ENCODE measurements around the gene CD83. TPM values are rescaled to one million over a fixed set of nuclear protein-coding genes. Genes with fewer than 3 reads are reported as not detected.

The CD83 gene
- total RNA-seq, 4 donors from 2014 or later, result 1.2 to 4.3 (median 1.8) TPM

GRCh38 chr6:14132921-14133275, 15.3 kb downstream of the CD83 start:
- H3K4me3 ChIP-seq, result no peak overlapping the region
- H3K4me1 ChIP-seq, result peaks cover 9 to 21% (median 21%) of the 10 kb centered on the region in 4 donors
- H3K9me3 ChIP-seq, result no peaks in the 10 kb centered on the region
- no peaks in the 10 kb centered on the region for H3K27me3 ChIP-seq
- DNase-seq (ENCODE audit: extremely low spot score), result no peak
- intact Hi-C loops (cut with DNase I), result loop anchor here (10.0 kb wide), 1 partner anchor 1492 kb away; no protein-coding TSS in a partner anchor
- no peak overlapping the region for H3K27ac ChIP-seq (replicated peaks in 1 of 4)
- WGBS, result 94% methylated on average over 3 of the region's 4 CpGs
- TF ChIP-seq EP300 (IDR thresholded peaks at IDR 0.05) (no peak), CTCF (IDR thresholded peaks at IDR 0.05) (no peak), POLR2A (IDR thresholded peaks at IDR 0.05; ENCODE audit: low read depth) (no peak), POLR2AphosphoS5 (IDR thresholded peaks at IDR 0.05) (no peak)
- peaks cover 0 to 4% (median 1%) of the 10 kb centered on the region in 4 donors for H3K36me3 ChIP-seq

- DNase-seq (ENCODE audit: extremely low spot score), result no peak
- Histone ChIP-seq H3K27ac (replicated peaks in 1 of 4) (no peak overlapping the region), H3K36me3 (peaks cover 0 to 4% (median 1%) of the 10 kb centered on the region in 4 donors), H3K9me3 (no peaks in the 10 kb centered on the region), H3K4me1 (peaks cover 6 to 7% (median 6%) of the 10 kb centered on the region in 4 donors), H3K27me3 (no peaks in the 10 kb centered on the region), H3K4me3 (no peak overlapping the region)
- intact Hi-C loops (cut with DNase I), result loop anchor here (10.0 kb wide), 1 partner anchor 1490 kb away; no protein-coding TSS in a partner anchor
- WGBS, result 95% methylated on average over 4 of the region's 4 CpGs
- TF ChIP-seq CTCF (IDR thresholded peaks at IDR 0.05) (no peak), EP300 (IDR thresholded peaks at IDR 0.05) (no peak), POLR2A (IDR thresholded peaks at IDR 0.05; ENCODE audit: low read depth) (no peak), POLR2AphosphoS5 (IDR thresholded peaks at IDR 0.05) (no peak)
Observed at GRCh38 chr6:14134211-14134910, 16.8 kb downstream of the CD83 start.

DNA sequence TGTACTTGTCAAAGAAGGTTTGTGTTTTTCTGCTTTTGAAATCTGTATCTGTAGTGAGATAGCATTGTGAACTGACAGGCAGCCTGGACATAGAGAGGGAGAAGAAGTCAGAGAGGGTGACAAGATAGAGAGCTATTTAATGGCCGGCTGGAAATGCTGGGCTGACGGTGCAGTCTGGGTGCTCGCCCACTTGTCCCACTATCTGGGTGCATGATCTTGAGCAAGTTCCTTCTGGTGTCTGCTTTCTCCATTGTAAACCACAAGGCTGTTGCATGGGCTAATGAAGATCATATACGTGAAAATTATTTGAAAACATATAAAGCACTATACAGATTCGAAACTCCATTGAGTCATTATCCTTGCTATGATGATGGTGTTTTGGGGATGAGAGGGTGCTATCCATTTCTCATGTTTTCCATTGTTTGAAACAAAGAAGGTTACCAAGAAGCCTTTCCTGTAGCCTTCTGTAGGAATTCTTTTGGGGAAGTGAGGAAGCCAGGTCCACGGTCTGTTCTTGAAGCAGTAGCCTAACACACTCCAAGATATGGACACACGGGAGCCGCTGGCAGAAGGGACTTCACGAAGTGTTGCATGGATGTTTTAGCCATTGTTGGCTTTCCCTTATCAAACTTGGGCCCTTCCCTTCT, 18.4 kb downstream of the CD83 start:
- Histone ChIP-seq H3K27me3 (no peaks in the 10 kb centered on the region), H3K36me3 (peaks cover 0 to 4% (median 1%) of the 10 kb centered on the region in 4 donors), H3K4me3 (no peak overlapping the region), H3K27ac (replicated peaks in 1 of 4) (no peak overlapping the region), H3K4me1 (no peaks in the 10 kb centered on the region), H3K9me3 (no peaks in the 10 kb centered on the region)
- WGBS, result 90% methylated on average over 9 of the region's 9 CpGs
- intact Hi-C loops (cut with DNase I), result loop anchor here (10.0 kb wide), 1 partner anchor 1489 kb away; no protein-coding TSS in a partner anchor
- DNase-seq (ENCODE audit: extremely low spot score), result no peak
- TF ChIP-seq EP300 (IDR thresholded peaks at IDR 0.05), result no peak

GRCh38 chr6:14138701-14139215, 21.2 kb downstream of the CD83 start:
- no peak overlapping the region for H3K27ac ChIP-seq (replicated peaks in 1 of 4)
- intact Hi-C loops (cut with DNase I), result loop anchor here (10.0 kb wide), 1 partner anchor 1486 kb away; no protein-coding TSS in a partner anchor
- H3K4me1 ChIP-seq, result peaks cover 0 to 18% (median 16%) of the 10 kb centered on the region in 4 donors
- H3K4me3 ChIP-seq, result no peak overlapping the region
- TF ChIP-seq POLR2A (IDR thresholded peaks at IDR 0.05; ENCODE audit: low read depth), result no peak
- no peak for TF ChIP-seq CTCF (IDR thresholded peaks at IDR 0.05)
- no peak for TF ChIP-seq POLR2AphosphoS5 (IDR thresholded peaks at IDR 0.05)
- no peak for TF ChIP-seq EP300 (IDR thresholded peaks at IDR 0.05)
- WGBS, result 95% methylated on average over 9 of the region's 9 CpGs
- no peak for DNase-seq (ENCODE audit: extremely low spot score)
- H3K27me3 ChIP-seq, result no peaks in the 10 kb centered on the region
- peaks cover 0 to 4% (median 1%) of the 10 kb centered on the region in 4 donors for H3K36me3 ChIP-seq
- no peaks in the 10 kb centered on the region for H3K9me3 ChIP-seq
